SKM-1 treated with dmso at 0.1 percent for 144 hours (cell line): ENCODE data around the gene PARP14.

Source experiments
- DNase-seq: peaks from one replicate; lab custom pipeline; 2025; ENCODE audit not compliant: unreplicated experiment; lab: John Stamatoyannopoulos, UW

Gene PARP14

DNA sequence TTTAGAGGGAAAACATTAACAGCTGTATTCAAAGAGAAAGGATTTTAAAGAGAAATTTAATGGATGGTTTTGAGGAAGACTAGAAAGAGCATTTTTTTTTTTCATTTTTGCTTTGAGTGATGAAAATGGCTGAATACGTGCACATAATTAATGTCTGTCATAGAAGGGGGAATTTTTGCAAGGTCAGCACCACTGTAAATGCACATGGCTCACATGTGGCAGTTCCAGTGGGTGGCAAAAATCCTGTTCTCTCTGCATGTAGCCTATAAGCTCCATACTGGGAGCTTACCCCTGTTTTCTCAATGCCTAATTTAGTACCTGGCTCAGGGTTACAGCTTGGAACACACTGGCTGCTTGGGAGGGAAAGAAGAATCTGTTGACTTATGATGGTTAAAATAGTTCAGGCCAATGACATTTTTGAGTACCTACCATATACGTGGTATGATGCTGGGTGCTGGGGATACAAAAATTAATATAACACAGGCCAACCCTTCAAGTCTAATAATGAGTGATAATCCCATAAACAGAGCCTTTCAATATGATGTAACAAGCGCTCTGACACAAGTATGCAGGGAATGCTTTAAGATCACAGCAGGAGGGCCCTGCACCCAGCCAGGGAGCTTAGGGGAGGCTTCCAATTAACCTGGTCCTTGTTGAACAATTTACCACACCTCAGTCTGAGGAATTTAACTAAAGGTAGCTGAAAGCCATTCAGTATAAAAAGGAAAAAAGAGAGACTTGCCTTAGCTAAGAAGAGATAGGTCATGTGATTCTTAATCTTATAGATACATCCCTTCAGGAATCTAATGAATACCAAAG lies 80.0 kb downstream of the PARP14 start:
- no peak for DNase-seq

- DNase-seq = no peak
Measured at GRCh38 chr3:122766430-122766829, 85.8 kb downstream of the PARP14 start.

GRCh38 chr3:122767540-122768372 lies 87.1 kb downstream of the PARP14 start:
- DNase-seq = no peak

DNA sequence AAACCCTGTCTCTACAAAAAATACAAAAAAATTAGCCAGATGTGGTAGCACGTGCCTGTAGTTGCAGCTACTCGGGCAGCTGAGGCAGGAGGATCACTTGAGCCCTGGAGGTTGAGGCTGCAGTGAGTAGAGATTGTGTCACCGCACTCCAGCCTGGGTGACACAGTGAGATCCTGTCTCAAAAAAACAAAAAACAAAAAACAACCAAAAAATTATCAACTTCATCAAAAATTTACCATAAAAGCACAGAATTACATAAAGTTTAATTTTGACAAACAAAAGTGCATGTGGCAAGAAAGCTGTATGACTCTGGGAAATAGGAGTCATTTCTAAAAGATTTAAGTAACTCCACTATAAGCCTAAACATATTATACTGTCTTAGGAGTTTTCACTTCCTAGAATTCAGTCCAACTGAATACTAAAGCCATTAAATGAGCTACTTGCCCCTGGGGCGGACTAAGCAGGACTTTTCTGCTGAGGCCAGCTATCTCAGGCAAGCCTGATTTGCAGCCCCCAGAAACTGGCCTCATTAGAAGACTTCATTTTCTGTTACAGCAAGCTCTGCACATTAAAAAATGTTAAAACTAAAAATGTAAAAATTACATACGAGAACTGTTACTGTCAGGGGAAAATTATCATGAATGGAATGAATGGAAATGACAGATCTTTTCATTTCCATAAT lies 90.0 kb downstream of the PARP14 start:
- no peak for DNase-seq

GRCh38 chr3:122772827-122773226 lies 92.2 kb downstream of the PARP14 start:
- no peak for DNase-seq

- no peak for DNase-seq
Measured at GRCh38 chr3:122773944-122774509, 93.4 kb downstream of the PARP14 start.

DNA sequence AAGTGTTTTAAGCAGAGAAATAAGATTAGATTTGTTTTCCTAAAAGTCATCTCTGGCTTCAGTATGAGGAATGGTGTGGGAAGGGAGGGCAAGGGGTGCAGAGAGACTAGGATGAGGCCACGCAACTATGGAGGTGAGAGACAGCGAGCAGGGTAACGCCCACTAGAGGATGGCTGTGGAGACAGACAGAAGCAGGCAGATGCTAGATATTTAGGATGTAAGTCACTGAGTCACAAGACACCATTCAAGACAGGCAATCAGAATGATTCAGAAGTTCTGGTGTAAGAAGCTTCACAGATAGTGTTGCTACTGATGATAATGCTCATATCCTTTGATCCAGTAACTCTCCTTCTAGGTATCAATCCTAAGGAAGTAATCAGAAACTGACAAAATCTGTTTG lies 93.9 kb downstream of the PARP14 start:
- no peak for DNase-seq

GRCh38 chr3:122776675-122777468 lies 96.2 kb downstream of the PARP14 start:
- DNase-seq = no peak

- no peak for DNase-seq
Measured at GRCh38 chr3:122777563-122777962, 96.9 kb downstream of the PARP14 start.
